AG08396 (cell line): ENCODE results near the gene GPR149.
"Not testable (repeated sequence)": the region's sequence is repeated elsewhere in the genome, so short reads cannot be mapped to it uniquely, and the experiment has no call there.

Experiments
- DNase-seq: peaks from one replicate; pipeline ENCODE4 v3.0.0; 2012; ENCODE audit warnings: low spot score, mixed read lengths

GPR149 gene, protein sequence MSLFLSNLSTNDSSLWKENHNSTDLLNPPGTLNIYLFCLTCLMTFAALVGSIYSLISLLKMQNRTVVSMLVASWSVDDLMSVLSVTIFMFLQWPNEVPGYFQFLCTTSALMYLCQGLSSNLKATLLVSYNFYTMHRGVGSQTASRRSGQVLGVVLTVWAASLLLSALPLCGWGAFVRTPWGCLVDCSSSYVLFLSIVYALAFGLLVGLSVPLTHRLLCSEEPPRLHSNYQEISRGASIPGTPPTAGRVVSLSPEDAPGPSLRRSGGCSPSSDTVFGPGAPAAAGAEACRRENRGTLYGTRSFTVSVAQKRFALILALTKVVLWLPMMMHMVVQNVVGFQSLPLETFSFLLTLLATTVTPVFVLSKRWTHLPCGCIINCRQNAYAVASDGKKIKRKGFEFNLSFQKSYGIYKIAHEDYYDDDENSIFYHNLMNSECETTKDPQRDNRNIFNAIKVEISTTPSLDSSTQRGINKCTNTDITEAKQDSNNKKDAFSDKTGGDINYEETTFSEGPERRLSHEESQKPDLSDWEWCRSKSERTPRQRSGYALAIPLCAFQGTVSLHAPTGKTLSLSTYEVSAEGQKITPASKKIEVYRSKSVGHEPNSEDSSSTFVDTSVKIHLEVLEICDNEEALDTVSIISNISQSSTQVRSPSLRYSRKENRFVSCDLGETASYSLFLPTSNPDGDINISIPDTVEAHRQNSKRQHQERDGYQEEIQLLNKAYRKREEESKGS

DNA sequence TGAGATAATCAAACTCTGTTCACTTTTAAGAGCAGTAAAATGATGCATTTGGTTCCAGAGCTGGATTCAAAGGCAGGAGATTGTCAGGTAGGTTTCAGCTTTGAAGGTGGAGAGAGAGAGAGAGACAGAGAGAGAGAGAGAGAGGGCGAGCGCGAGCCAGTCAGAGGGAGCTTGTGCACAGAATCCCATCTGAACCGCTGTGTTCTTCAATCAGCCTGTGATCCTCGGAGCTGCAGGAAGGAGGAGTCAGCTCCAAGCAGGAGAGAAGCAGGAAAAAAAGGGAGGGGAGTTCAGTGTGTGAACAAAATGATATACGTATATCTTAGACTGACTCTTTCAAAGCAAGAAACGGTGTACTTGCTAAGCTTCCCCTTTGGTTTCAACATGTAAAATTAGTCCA is at the start of gene GPR149:
Gene GPR149, minus strand, starts transcription at position 177 of the 400 bp plus-strand sequence. CDS start 575 bp downstream, outside the sequence.
- no peak for DNase-seq

DNA sequence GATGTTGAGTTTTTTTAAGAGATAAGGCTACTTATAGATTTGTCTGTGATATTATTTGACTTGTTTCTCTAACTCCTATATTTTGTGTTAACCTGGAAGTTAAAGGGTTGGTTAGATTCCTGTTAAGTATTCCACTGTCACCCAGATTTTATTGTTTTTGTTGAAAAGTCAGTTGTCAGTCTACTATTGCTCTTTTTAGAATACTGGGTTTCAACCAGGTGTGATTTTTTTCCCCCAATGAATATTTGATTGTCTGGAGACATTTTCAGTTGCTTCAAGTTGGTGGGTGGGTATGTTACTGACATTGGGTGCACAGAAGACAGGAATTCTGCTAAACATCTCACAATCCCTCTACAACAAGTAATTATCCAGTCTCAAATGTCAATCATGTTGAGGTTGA is 43.8 kb upstream of the GPR149 start:
- no peak for DNase-seq

DNA sequence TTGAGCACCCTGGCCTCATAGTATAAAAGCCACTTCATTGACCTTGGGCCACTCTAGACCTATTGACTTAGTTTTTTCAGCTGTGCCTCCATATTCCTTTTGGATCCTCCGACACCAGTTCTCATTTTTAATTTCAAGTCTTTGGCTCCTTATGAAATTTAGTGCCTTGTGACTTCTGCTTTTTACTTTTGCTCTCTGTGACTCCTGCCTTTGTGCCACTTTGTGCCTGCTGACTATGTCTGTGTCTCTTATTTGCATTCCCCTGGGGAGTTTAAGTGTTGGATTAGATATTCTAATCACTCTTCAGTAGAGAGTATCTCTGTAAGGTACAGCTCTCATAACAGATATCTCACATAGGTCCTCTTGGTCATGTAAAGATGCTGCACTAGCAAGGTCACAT is 39.6 kb upstream of the GPR149 start:
- no peak for DNase-seq

DNA sequence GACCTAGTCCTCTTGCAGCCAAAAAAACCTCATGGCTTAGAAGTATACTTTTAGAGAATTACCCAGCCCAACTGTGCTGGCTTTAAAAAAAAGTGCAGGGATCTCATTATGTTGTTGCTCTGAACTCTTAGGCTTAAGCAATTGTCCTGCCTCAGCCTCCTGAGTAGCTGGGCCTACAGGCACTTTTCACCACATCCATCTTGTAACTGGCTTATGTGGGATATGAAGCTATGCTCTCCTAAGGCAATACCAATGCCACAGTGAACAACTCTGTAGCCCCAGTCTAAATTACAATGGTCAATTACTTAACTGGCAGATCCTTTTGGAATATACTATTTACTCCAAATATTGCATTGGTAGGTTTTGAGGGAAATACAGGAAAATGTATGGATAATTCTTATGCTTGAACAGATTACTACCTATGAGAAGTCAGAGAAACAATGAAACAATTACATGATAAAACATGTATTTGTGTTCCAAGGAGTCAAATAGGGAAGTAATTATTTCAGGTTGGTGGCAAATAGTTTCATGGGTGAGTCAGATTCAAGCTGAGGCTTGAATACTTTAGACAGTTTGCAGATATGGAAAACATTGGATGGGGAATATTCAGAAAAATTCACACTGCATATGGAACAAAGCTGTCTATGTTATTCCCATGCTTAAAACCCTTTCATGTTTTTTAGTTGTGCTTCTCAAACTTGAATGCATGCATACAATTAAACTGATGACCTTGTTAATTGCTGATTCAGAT is 34.6 kb upstream of the GPR149 start:
- DNase-seq = no peak

DNA sequence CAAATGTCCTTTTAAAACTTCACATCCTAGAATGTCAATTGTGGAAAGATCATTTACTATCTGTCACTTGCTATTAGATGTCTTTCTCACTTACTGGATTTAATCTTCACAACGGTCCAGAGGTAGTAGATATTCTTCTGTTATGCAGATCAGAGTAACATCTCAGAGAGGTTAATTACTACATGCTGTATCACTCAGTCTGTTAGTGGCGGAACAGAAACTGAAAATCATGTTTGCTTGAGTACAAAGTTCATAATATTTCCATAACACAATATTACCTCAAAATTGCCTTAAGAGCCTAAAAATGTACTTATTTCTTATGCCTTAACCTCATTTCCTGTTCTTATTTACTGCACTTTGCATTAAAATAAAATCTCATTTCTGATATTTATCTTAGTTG is 28.6 kb upstream of the GPR149 start:
- no peak for DNase-seq

DNA sequence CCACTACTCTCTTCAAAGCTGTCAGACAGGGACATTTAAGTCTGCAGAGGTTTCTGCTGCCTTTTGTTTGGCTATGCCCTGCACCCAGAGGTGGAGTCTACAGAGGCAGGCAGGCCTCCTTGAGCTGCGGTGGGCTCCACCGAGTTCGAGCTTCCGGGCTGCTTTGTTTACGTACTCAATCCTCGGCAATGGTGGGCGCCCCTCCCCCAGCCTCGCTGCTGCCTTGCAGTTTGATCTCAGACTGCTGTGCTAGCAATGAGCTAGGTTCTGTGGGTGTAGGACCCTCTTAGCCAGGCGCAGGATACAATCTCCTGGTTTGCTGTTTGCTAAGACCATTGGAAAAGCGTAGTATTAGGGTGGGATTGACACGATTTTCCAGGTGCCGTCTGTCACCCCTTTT is 9.1 kb upstream of the GPR149 start:
- DNase-seq = not testable (repeated sequence)

DNA sequence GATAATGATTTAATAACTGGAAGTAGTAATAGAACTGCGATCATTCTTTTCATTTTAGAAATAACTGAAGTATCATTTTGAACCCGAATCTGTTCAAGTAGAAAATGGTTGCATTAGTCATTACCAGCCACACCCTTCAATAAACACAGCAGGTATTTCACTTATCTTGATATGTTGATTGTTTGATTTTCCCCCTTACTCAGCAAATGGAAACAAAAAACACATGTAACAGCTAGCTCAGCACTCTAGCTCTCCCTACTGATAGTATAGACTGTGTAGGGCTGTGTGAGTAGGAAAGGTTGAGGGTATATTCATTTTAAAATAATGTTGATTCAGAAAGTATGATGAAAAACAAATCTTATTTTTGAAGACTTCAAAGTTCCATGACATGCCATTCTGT is 1.1 kb upstream of the GPR149 start:
- DNase-seq = no peak

DNA sequence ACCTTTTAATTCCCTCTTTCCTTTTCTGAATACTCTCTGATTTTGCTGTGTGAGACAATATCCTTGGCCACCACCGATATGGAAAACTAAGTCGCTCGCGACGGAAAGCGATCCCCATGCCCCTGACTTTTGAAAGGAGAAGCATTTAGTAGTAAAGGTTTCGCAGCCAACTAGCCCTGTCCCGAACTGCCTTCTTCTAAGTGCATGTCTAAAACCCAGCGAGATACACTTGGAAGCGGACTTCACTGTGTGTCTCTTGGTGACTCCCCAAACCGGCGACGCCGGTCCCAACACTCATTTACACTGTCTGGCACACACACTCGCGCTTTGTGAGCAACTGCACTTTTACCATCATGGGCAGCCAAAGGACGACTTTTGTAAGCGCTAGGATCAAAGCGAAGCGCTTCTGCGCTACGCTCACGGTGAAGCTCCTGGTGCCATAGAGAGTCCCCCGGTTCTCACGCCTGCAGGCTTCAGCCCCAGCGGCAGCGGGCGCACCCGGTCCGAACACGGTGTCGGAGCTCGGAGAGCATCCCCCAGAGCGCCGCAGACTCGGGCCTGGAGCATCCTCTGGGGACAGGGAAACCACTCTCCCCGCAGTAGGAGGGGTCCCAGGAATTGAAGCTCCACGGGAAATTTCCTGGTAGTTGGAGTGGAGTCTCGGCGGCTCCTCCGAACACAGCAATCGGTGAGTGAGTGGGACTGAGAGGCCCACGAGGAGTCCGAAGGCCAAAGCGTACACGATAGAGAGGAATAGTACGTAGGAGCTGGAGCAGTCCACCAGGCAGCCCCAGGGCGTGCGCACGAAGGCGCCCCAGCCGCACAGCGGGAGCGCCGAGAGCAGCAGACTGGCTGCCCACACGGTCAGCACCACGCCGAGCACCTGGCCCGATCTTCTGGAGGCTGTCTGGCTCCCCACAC is 1.4 kb downstream of the GPR149 start:
- DNase-seq = peak; percentile 6

DNA sequence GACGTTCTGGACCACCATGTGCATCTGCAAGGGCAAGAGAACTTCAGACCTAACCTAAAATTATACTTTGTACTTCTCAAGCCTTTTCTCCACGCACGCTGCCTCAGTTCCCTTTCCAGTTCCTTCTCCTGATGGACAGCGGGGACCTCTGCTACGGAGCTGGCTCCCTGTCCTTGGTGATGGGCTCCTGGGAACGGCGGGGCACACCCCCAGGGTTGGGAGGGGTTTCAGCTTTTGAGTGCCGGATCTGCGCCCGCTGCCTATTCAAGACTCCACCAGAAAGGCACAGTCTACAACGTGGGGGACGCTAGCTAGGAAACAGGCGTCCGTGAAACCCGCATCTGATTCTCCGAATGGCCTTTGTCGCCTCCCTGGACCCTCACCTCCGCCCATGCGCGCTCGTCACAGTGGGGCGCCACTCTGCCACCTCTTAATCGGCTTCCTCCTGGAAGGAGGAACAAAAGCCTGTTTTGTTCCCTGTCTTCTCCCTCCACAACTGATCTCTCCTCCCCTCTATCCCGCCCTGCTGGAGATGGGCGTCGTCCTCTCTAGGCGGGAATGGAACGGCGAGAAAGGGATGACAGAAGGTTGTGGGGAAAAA is 2.2 kb downstream of the GPR149 start:
- no peak for DNase-seq

DNA sequence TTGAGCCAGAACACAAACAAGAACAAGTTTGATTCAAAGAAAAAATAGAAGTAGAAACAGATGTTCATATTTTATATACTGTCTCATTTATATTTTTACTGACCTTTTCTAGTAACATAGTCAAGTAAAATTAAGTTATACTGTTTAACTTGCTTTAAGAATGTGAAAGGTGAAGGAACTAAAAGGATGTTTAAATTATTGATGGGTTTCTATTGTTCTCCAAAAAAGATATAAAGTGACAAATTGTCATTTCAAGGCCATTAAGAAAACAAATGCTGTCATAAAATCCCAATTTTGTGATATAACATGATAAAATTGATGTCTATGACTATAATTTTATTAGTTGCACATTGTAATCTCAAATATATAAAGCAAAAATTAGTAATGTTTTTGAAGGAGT is 7.3 kb downstream of the GPR149 start:
- no peak for DNase-seq

DNA sequence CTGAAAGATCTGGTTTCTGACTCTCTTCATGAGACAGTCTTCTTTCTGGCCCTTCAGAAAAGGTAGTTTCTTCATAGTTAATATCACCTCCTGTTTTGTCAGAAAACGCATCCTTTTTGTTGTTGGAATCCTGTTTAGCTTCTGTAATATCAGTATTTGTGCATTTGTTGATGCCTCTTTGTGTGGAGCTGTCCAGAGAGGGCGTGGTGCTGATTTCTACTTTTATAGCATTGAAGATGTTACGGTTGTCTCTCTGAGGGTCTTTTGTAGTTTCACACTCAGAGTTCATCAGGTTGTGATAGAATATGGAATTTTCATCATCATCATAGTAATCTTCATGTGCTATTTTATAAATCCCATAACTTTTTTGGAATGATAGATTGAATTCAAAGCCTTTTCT is 8.9 kb downstream of the GPR149 start:
- no peak for DNase-seq

DNA sequence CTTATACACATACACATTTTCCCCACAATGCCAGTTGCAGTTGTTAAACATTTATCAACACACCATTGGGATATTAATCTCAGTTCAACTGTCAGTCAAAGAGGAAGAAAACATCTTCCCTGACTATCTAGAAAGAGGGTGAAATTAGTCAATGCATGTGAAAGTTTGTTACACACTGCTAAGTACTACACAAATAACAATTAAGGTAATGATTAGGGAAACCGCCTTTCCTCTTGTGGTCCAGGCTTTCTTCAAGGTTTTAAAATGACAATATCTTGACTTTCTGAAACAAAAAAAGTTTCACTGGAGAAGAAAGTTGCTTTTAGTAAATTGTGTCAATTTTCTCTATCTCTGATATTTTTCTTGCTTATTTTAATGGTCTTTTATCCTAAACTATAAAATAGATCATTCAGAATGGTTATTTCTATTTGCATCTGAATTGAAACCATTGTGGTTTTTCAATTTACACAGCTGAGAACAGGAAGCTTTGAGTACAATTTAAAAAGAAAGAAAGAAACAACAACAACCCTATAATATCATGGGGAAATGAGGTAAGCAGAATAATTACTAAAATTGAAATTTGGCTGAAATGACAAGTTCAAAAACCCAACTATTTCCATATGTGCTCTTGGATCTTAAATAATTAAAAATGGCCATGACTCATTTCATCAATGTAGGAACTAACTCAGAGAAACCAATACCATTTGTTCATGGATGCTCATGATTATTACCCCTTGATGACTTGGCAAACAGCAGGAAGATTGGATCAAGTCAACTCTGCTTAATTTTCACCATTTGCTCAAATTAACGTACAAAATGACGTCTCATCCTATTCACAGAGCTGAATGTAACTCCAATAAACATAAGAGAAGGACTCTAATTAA is 31.7 kb downstream of the GPR149 start:
- no peak for DNase-seq

DNA sequence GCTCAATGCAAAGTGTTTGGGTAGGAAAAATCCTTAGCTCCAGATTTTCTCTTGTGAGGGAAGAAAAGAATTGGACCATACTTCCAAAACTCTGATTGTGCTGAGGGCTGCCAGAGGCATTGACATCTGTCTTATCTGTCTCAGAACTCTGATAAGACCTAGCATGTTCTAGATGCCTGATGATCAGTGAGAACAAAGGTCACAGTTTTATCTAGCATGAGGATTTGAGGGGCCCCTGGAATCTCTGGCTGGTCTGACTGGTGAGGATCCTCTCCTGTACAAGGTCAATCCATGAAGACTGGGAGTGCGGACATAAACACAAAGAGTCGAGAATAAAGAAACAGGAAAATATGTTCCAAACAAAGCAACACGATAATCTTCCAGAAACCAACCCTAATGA is 40.1 kb downstream of the GPR149 start:
- DNase-seq = no peak

DNA sequence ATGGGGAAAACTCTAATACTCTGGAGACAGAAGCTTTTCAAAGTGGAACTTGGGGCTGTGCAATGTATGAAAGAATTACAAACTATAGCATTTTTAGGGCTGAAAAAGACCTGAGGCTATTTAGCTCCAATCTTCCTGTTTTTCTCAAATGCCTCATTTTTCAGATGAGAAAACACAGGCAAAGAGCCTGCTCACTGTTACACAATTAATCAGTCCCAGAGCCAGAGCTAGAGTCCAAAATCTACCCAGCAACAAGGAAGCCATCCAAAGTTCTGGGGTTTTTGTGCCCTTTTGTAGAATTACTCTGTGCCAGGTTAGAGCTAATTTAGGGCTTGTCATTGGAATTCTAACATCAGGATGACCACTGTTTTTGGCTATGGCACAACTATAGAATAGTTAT is 45.5 kb downstream of the GPR149 start:
- DNase-seq = no peak

DNA sequence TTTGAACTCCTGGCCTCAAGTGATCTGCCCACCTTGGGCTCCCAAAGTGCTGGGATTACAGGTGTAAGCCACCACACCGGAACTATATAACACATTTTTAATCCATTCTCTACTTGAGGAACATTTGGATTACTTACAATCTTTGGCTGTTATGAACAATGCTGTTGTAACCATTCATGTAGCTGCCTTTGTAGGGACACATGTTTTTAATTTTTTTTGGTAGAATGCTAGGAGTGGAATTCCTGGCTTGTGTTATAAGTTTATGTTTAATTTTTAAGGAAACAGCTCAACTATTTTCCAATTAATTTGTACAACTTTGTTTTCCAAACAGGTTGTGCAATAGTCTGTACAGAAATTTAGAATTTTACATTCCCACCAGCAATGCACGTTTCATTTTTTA is 51.7 kb downstream of the GPR149 start:
- DNase-seq = no peak

DNA sequence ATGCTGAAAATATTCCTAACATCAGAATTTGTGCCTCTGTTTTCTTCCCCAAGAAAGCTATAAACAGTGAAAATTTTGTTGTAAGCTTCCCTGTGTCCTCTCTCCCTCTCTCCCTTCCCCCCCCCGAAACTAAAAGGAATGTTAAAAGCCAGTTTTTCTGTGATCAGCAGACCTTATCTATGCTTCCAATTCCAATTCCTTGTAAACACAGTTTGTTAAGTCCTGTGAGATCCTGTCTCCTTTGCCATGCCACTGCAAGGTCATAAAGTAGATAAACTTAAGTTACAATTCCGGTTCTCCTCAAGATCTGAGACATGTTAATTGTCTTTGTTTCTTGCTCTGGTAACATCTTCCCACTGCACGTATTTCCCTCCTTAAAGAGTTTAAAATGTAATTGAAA is 62.8 kb downstream of the GPR149 start:
- no peak for DNase-seq

DNA sequence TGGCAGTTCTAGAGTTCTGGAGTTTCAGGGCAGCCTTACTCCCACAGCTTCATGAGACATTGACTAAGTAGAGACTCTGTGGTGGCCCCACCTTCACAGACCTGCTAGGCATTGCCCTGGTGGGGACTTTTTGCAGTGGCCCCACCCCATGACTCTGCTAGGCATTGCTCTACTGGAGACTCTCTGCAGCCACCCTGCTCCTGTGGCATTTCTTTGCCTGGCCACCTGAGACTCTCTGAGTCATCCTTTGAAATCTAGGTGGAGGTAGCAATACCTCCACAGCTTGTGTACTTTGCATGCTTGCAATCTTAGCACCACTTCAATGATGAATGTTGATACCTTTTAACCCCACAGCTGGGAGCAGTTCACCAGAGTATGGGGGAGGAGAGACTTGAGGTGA is 65.1 kb downstream of the GPR149 start:
- no peak for DNase-seq

DNA sequence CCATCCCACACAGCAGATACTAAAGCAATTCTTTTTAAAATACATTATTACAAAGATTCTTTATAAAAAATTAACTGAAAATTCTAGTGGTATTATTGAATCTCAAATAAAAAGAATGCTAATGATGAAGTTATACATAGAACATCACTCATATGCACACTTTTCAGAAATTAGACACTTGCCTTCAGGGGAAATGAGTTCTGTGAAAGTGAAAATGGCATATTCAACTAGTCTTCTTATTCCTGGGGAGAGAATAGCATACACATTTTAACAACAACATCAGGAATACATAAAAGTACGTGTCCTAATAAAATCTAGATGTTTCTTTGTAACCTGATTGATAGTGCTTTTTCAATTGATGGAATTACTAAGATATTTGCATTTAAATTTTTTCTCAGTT is 68.9 kb downstream of the GPR149 start:
- no peak for DNase-seq

DNA sequence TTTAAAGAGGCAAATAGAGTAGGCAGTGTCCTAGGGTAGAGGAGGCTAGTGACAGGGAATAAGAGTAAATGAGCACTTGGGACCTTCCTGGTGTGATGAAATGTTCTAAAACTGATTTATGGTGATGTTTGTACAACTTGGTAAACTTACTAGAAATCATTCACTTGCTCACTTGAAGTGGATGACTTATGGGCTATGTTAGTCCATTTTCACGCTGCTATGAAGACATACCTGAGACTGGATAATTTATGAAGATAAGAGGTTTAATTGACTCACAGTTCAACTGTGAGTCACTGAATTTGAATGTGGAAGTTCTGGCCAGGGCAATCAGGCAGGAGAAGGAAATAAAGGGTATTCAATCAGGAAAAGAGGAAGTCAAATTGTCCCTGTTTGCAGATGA is 74.0 kb downstream of the GPR149 start:
- DNase-seq = no peak

DNA sequence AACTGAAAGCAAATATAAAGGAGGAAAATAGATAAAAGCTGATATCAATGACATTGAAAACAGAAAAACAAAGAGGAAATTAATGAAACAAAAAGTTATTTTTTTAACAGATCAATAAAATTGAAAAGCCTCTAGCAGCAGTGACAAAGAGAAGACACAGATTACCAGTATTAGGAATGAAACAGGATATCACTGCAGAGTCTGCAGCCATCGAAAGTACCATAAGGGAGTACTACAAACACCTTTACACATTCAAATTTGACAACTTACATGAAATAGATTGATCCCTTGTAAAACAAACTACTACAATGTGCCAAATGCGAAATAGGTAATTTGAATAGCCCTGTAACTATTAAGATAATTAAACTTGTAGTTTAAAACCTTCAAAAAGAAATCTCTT is 80.8 kb downstream of the GPR149 start:
- no peak for DNase-seq
